Measurements from ENCODE around the gene BET1. TPM values are rescaled to one million over a fixed set of nuclear protein-coding genes. Genes with fewer than 3 reads are reported as not detected.

Gene BET1
- total RNA-seq, 4 donors from 2014 or later, result 26.1 to 44.6 (median 30.2) TPM

DNA sequence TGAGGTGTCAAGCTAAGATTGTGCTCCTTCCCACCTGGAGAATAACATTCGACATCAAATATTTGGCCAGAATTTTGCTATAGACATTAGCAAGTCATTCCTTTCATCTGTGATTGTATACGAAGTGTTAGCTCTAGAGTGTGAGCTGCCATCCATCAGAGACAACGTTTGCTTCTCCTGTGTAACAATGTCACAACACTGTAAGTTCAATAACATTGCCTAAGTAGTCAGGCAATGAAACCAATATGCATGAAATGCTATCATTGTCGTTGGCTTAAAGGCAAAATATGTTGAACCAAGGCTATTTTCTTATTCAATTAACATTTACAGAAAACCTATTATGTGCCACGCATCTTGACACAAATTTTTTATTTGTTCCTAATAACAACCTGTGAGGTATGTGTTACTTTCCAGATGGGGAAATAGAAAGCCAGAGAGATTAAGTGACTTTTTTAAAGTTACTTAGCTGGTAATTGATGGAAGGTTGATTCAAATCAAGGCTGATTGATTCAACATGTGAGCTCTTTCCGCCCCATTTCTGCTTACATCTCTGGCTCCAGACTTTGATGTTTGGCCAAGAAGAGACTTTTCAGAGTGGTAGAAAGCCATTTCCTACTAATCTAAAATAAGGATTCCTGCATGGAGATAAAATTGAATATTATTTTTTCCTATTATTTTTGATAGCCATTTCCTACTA lies 32.0 kb downstream of the BET1 start:
- no peak for TF ChIP-seq POLR2A (IDR thresholded peaks at IDR 0.05)
- TF ChIP-seq, protein P1, sequence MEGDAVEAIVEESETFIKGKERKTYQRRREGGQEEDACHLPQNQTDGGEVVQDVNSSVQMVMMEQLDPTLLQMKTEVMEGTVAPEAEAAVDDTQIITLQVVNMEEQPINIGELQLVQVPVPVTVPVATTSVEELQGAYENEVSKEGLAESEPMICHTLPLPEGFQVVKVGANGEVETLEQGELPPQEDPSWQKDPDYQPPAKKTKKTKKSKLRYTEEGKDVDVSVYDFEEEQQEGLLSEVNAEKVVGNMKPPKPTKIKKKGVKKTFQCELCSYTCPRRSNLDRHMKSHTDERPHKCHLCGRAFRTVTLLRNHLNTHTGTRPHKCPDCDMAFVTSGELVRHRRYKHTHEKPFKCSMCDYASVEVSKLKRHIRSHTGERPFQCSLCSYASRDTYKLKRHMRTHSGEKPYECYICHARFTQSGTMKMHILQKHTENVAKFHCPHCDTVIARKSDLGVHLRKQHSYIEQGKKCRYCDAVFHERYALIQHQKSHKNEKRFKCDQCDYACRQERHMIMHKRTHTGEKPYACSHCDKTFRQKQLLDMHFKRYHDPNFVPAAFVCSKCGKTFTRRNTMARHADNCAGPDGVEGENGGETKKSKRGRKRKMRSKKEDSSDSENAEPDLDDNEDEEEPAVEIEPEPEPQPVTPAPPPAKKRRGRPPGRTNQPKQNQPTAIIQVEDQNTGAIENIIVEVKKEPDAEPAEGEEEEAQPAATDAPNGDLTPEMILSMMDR (IDR thresholded peaks at IDR 0.05), result no peak
- no peaks in the 10 kb centered on the region for H3K9me3 ChIP-seq
- H3K27ac ChIP-seq, result no peak overlapping the region
- no peak overlapping the region for H3K4me3 ChIP-seq
- no peaks in the 10 kb centered on the region for H3K36me3 ChIP-seq
- no peak for DNase-seq
- no peaks in the 10 kb centered on the region for H3K27me3 ChIP-seq
- no peaks in the 10 kb centered on the region for H3K4me1 ChIP-seq

DNA sequence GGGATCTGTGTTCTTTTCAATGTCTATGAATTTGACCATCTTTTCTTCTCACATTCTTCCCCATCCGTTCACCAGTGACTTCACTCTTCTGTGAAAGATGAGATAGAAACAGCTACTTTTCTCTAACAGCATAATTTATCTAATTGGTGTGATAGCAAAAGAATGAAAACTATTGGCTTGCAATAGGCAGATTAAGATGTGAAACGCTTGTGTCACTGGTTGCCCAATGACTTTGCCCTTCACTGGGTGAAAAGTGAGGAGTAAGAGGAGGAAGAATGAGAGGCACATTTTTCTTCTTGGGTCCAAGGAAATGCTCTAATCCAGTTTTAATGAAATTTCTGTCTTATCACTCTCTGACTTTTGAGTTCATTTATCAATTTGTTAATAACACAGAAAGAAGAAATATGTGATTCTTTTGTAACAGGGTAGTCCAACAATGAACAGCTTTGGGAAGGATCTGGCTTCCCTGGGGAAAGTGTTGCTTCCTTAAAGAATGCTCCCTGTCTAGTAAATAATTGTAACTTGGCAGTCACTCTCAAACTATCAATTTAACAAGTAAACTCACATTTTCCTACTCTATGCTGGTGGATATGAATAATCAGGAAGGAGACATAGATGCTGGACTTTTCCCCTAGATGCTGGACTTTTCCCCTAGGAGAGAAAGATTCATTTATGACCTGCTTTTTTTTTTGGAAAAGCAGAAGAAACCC lies 35.1 kb downstream of the BET1 start:
- H3K36me3 ChIP-seq, result no peaks in the 10 kb centered on the region
- TF ChIP-seq, protein P1 (IDR thresholded peaks at IDR 0.05), result no peak
- no peak for TF ChIP-seq POLR2A (IDR thresholded peaks at IDR 0.05)
- H3K9me3 ChIP-seq, result no peaks in the 10 kb centered on the region
- no peak overlapping the region for H3K4me3 ChIP-seq
- no peaks in the 10 kb centered on the region for H3K27me3 ChIP-seq
- no peak overlapping the region for H3K27ac ChIP-seq
- no peak for DNase-seq
- H3K4me1 ChIP-seq, result no peaks in the 10 kb centered on the region

DNA sequence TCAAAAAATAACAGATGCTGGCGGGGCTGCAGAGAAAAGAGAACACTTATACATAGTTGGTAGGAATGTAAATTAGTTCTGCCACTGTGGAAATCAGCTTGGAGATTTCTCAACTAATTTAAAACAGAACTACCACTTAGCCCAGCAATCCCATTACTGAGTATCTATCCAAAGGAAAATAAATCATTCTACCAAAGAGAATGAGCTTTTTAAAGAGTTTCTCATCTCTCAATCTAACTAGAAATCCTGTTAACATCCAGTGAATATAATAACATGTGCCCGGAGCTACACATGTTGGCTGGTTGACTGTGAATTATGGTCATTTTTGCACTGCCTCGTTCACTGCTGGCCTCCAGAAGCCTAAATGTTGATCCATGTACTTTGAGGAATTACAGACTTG lies 39.3 kb downstream of the BET1 start:
- no peak overlapping the region for H3K4me3 ChIP-seq
- no peak overlapping the region for H3K27ac ChIP-seq
- no peaks in the 10 kb centered on the region for H3K36me3 ChIP-seq
- DNase-seq, result no peak
- H3K9me3 ChIP-seq, result no peaks in the 10 kb centered on the region
- H3K4me1 ChIP-seq, result no peaks in the 10 kb centered on the region
- TF ChIP-seq, protein P1 (IDR thresholded peaks at IDR 0.05), result no peak
- TF ChIP-seq POLR2A (IDR thresholded peaks at IDR 0.05), result no peak
- no peaks in the 10 kb centered on the region for H3K27me3 ChIP-seq

DNA sequence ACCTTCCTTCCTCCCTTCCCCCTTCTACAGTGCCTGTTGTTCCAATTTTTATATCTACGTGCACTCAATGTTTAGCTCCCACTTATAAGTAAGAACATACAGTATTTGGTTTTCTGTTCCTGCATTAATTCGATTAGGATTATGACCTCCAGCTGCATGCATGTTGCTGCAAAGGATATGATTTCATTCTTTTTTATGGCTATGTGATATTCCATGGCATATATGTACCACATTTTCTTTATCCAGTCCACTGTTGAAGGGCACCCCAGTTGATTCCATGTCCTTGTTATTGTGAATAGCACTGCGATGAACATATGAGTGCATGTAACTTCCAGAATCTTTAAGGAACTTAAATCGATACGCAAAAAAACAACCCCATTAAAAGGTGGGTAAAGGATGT lies 39.9 kb downstream of the BET1 start:
- TF ChIP-seq POLR2A (IDR thresholded peaks at IDR 0.05), result no peak
- TF ChIP-seq, protein P1 (IDR thresholded peaks at IDR 0.05), result no peak
- Histone ChIP-seq H3K36me3 (no peaks in the 10 kb centered on the region), H3K4me3 (no peak overlapping the region), H3K9me3 (no peaks in the 10 kb centered on the region), H3K27ac (no peak overlapping the region), H3K4me1 (no peaks in the 10 kb centered on the region), H3K27me3 (no peaks in the 10 kb centered on the region)
- no peak for DNase-seq

DNA sequence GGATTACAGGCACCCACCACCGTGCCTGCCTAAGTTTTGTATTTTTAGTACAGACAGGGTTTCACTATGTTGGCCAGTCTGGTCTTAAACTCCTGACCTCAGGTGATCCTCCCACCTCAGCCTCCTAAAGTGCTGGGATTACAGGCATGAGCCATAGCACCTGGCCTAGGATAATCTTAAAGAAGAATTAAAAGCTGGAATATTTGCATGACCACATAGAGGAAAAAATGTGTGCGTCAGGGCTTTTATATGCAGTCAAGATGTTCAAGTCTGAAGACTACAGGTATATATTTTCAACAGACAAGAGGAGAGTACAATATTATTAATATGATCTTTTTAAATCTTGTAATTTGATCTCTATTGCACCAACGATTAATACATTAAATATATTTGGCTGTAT lies 43.2 kb downstream of the BET1 start:
- TF ChIP-seq, protein P1 (IDR thresholded peaks at IDR 0.05), result no peak
- no peak for TF ChIP-seq POLR2A (IDR thresholded peaks at IDR 0.05)
- H3K4me3 ChIP-seq, result no peak overlapping the region
- H3K4me1 ChIP-seq, result no peaks in the 10 kb centered on the region
- no peak for DNase-seq
- no peaks in the 10 kb centered on the region for H3K27me3 ChIP-seq
- H3K36me3 ChIP-seq, result no peaks in the 10 kb centered on the region
- H3K27ac ChIP-seq, result no peak overlapping the region
- H3K9me3 ChIP-seq, result no peaks in the 10 kb centered on the region
